GM12878 (cell line): Measurements from ENCODE around the gene BAG1. TPM values are rescaled to one million over a fixed set of nuclear protein-coding genes. Genes with fewer than 3 reads are reported as not detected.

Experiments used
- CEBPZ ChIP-seq: fragments of 150-350 bp; IDR thresholded peaks from 2 replicates; pipeline ENCODE4 v1.6.1; 2016; ENCODE audit warnings: low read depth, low read length
- CHD4 ChIP-seq: fragments of 200-600 bp; sonication (generic); IDR thresholded peaks from 2 replicates; pipeline ENCODE4 v1.6.1; 2016; ENCODE audit warnings: mild to moderate bottlenecking
- CUX1 ChIP-seq: IDR thresholded peaks from 2 replicates; pipeline ENCODE4 v1.6.1; 2012; ENCODE audit warnings: improper control_type of control experiment, low read depth, low read length; ENCODE audit not compliant: insufficient replicate concordance
- EP300 ChIP-seq, 2 experiments: fragments of 150-350 bp in 1 of 2; IDR thresholded peaks; 2 replicates each; pipeline ENCODE4 v1.6.1; 2011 to 2012; ENCODE audit warnings: low read depth in 2 of 2, low read length in 2 of 2, borderline replicate concordance in 1 of 2, improper control_type of control experiment in 1 of 2, inconsistent platforms in 1 of 2; ENCODE audit not compliant: control insufficient read depth in 1 of 2
- KDM1A ChIP-seq: fragments of 200-600 bp; sonication (generic); IDR thresholded peaks from 2 replicates; pipeline ENCODE4 v1.6.1; 2016; ENCODE audit warnings: borderline replicate concordance
- LARP7 ChIP-seq: fragments of 450-650 bp; IDR thresholded peaks from 2 replicates; pipeline ENCODE4 v1.6.1; 2017; ENCODE audit warnings: mild to moderate bottlenecking
- MAX ChIP-seq: IDR thresholded peaks from 2 replicates; pipeline ENCODE4 v1.6.1; 2012; ENCODE audit warnings: low read depth, low read length, improper control_type of control experiment
- MYB ChIP-seq: fragments of 150-350 bp; IDR thresholded peaks from 2 replicates; pipeline ENCODE4 v1.6.1; 2014; ENCODE audit warnings: mild to moderate bottlenecking, low read depth, low read length, borderline replicate concordance
- NFYA ChIP-seq: IDR thresholded peaks from 2 replicates; pipeline ENCODE4 v1.6.1; 2011; ENCODE audit warnings: low read depth, mild to moderate bottlenecking, low read length, improper control_type of control experiment, borderline replicate concordance
- NR2F1 ChIP-seq: fragments of 450-650 bp; conservative IDR thresholded peaks from 2 replicates; pipeline ENCODE4 v1.6.1; 2017; ENCODE audit warnings: mild to moderate bottlenecking
- NRF1 ChIP-seq: conservative IDR thresholded peaks from 2 replicates; pipeline ENCODE4 v1.6.1; 2011; ENCODE audit warnings: mild to moderate bottlenecking, low read depth, low read length, improper control_type of control experiment
- PBX3 ChIP-seq: IDR thresholded peaks from 2 replicates; pipeline ENCODE4 v1.6.1; 2011; ENCODE audit warnings: mild to moderate bottlenecking, low read depth, low read length, moderate library complexity; ENCODE audit not compliant: insufficient replicate concordance
- POLR2A ChIP-seq: IDR thresholded peaks from 2 replicates; pipeline ENCODE4 v1.6.1; 2011; ENCODE audit warnings: low read depth, mild to moderate bottlenecking, low read length
- RBBP5 ChIP-seq: fragments of 200-600 bp; sonication (generic); conservative IDR thresholded peaks from 2 replicates; pipeline ENCODE4 v1.6.1; 2016
- RCOR1 ChIP-seq: conservative IDR thresholded peaks from 2 replicates; pipeline ENCODE4 v1.6.1; 2012; ENCODE audit warnings: low read depth, low read length, improper control_type of control experiment
- RELA ChIP-seq: fragments of 450-650 bp; IDR thresholded peaks from 2 replicates; pipeline ENCODE4 v1.8.0; 2014; ENCODE audit warnings: borderline replicate concordance; ENCODE audit not compliant: partially characterized antibody
- TBL1XR1 ChIP-seq: IDR thresholded peaks from 2 replicates; pipeline ENCODE4 v1.6.1; 2012; ENCODE audit warnings: low read depth, low read length, improper control_type of control experiment
- TCF7 ChIP-seq: IDR thresholded peaks from 2 replicates; pipeline ENCODE4 v1.6.1; 2014; ENCODE audit warnings: antibody characterized with exemption, borderline replicate concordance
- WRNIP1 ChIP-seq: IDR thresholded peaks from 2 replicates; pipeline ENCODE4 v1.6.1; 2011; ENCODE audit warnings: low read depth, low read length, improper control_type of control experiment, borderline replicate concordance
- ZNF384 ChIP-seq: IDR thresholded peaks from 2 replicates; pipeline ENCODE4 v1.6.1; 2012; ENCODE audit warnings: low read depth, mild to moderate bottlenecking, low read length, improper control_type of control experiment, borderline replicate concordance
- polyA plus RNA-seq, 11 experiments: library from polyadenylated mRNA; depleted of rRNA in 4 of 11; unstranded in 6 of 11; stranded (reverse) in 5 of 11; fragments of >200 nt; fragmentation: Nextera tagmentation in 4 of 11; fragmentation: Illumina TruSeq in 1 of 11; extraction: Ambion mirVana in 4 of 11; extraction: Trizol in 1 of 11; gene quantifications; 1 replicate in 1 of 11; 2 replicates in 10 of 11; pipeline versions ENCODE4 v1.2.1 to v1.2.3, GENCODE V29; 2011 to 2016; ENCODE audit warnings: inconsistent platforms in 2 of 11, missing spikeins in 2 of 11, low read depth in 1 of 11
- total RNA-seq, 4 experiments: library from RNA; depleted of rRNA in 3 of 4; stranded (reverse); fragments of >200 nt in 3 of 4; fragmentation: Illumina TruSeq in 1 of 4; extraction: Trizol in 1 of 4; gene quantifications; 2 replicates each; pipeline versions ENCODE4 v1.2.1 to v1.2.3, GENCODE V29; 2013 to 2021
- TF ChIP-seq, protein P1 (sequence below): fragments of 450-650 bp; IDR thresholded peaks from 2 replicates; pipeline ENCODE4 v1.6.1; 2016; ENCODE audit warnings: mild to moderate bottlenecking

The BAG1 gene
- total and polyA plus RNA-seq, 10 of the 15 experiments (the other 5 are each of a cell fraction or from before 2014, with no cell fraction given) = 11.6 to 135 (median 68.9) TPM

DNA sequence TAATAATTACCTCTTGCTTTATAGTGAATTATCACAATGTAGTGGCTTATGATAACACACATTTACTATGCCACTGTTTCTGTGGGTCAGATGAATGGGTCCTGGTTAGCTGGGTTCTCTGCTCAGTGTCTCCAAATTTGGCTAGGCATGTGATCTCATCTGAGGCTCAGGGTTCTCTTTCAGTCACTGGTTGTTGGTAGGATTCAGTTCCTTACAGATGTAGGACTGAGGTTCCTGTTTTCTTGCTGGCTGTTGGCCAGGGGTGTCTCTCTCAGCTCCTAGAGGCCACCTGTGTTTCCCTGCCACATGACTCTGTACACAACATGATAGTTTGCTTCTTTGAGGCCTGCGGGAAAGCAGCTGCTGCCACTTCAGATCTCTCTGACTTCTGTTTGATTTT lies 32.9 kb upstream of the BAG1 start (continued):
- peak; percentile 48 for TF ChIP-seq CUX1
- no peak for TF ChIP-seq WRNIP1
- no peak for TF ChIP-seq CEBPZ
- no peak for TF ChIP-seq NFYA
- TF ChIP-seq EP300 (IDR thresholded peaks at IDR 0.05; ENCODE audit: borderline replicate concordance in 1 of 2, control insufficient read depth in 1 of 2, low read depth in 2 of 2, low read length in 2 of 2) = peak; percentile 24 to 43; a peak in 1 of 4 replicates
- no peak for TF ChIP-seq MYB
- no peak for TF ChIP-seq CHD4
- no peak for TF ChIP-seq KDM1A
- TF ChIP-seq NR2F1 = no peak
- TF ChIP-seq TCF7 = no peak
- no peak for TF ChIP-seq LARP7
- TF ChIP-seq RBBP5 = no peak
- TF ChIP-seq, protein P1, sequence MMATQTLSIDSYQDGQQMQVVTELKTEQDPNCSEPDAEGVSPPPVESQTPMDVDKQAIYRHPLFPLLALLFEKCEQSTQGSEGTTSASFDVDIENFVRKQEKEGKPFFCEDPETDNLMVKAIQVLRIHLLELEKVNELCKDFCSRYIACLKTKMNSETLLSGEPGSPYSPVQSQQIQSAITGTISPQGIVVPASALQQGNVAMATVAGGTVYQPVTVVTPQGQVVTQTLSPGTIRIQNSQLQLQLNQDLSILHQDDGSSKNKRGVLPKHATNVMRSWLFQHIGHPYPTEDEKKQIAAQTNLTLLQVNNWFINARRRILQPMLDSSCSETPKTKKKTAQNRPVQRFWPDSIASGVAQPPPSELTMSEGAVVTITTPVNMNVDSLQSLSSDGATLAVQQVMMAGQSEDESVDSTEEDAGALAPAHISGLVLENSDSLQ = no peak; the same call in 1 of the 2 replicates
- no peak for TF ChIP-seq RELA
- no peak for TF ChIP-seq NRF1
- TF ChIP-seq ZNF384 = no peak
- TF ChIP-seq PBX3 = no peak
- no peak for TF ChIP-seq POLR2A
- TF ChIP-seq TBL1XR1 = no peak
- TF ChIP-seq MAX = peak; percentile 83
- TF ChIP-seq RCOR1 = no peak
